NCI-H146 (cell line): Measurements from ENCODE around the gene PRR12.
A peak's percentile ranks its signal among the peaks of the same experiment; 100 is the strongest.

Experiments
- DNase-seq: peaks from one replicate; lab custom pipeline; 2025; lab: John Stamatoyannopoulos, UW

The PRR12 gene

DNA sequence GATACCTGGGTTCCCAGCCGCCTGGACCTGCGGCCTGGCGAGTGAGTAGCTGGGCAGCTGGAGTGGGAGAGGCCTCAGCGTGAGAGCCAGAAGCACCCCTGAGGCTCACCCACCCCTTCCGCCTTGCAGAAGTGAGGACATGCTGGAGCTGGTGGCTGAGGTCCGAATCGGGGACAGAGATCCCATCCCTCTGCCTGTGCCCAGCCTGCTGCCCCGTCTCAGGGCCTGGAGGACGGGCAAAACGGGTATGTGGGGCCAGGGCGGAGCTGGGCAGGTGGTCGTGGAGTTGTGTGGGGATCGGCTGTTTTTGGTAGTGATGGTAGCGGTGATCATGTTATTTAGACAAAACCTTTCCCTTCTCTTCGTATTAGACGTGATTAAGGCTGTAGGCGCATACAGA lies 55.6 kb downstream of the PRR12 start:
- DNase-seq, result no peak

DNA sequence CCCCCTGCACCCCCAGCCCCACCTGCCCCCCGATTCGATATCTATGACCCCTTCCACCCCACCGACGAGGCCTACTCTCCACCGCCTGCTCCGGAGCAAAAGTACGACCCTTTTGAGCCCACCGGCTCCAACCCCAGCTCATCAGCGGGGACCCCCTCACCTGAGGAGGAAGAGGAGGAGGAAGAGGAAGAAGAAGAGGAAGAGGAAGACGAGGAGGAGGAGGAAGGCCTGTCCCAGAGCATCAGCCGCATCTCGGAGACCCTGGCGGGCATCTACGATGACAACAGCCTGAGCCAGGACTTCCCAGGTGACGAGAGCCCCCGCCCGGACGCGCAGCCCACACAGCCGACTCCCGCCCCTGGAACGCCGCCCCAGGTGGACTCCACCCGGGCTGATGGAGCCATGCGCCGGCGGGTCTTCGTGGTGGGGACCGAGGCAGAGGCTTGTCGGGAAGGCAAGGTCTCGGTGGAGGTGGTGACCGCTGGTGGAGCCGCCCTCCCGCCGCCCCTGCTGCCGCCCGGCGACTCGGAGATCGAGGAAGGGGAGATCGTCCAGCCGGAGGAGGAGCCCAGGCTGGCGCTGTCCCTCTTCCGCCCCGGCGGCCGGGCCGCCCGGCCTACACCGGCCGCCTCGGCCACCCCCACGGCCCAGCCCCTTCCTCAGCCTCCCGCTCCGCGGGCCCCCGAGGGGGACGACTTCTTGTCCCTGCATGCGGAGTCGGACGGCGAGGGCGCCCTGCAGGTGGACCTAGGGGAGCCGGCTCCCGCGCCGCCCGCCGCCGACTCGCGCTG lies 60.2 kb downstream of the PRR12 start:
- DNase-seq, result no peak

DNA sequence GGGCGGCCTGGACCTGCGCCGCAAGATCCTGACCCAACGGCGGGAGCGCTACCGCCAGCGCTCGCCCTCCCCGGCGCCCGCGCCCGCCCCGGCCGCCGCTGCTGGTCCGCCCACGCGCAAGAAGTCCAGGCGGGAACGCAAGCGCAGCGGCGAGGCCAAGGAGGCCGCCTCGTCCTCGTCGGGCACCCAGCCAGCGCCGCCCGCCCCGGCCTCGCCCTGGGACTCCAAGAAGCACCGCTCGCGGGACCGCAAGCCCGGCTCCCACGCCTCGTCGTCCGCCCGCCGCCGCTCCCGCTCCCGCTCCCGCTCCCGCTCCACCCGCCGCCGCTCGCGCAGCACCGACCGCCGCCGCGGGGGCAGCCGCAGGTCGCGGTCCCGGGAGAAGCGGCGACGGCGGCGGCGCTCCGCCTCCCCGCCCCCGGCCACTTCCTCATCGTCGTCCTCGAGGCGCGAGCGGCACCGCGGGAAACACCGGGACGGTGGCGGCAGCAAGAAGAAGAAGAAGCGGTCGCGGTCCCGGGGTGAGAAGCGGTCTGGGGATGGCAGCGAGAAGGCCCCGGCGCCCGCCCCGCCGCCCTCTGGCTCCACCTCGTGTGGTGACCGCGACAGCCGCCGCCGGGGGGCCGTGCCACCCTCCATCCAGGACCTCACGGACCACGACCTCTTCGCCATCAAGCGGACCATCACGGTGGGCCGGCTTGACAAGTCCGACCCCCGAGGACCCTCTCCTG lies 61.0 kb downstream of the PRR12 start:
- DNase-seq, result no peak

DNA sequence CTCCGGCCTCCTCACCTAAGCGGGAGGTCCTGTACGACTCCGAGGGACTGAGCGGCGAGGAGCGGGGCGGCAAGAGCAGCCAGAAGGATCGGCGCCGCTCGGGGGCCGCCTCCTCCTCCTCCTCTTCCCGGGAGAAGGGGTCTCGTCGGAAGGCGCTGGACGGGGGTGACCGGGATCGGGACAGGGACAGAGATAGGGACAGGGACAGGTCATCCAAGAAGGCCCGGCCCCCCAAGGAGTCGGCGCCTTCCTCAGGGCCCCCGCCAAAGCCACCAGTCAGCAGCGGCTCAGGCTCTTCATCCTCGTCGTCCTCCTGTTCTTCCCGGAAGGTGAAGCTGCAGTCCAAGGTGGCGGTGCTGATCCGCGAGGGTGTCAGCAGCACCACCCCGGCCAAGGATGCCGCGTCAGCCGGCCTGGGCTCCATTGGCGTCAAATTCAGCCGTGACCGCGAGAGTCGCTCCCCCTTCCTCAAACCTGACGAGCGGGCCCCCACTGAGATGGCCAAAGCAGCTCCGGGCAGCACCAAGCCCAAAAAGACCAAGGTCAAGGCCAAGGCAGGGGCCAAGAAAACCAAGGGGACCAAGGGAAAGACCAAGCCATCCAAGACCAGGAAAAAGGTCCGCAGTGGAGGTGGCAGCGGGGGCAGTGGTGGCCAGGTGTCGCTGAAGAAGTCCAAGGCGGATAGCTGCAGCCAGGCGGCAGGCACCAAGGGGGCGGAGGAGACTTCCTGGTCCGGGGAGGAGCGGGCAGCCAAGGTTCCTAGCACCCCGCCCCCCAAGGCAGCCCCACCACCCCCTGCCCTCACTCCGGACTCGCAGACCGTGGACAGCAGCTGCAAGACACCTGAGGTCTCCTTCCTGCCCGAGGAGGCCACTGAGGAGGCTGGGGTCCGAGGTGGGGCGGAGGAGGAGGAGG lies 61.8 kb downstream of the PRR12 start:
- no peak for DNase-seq

DNA sequence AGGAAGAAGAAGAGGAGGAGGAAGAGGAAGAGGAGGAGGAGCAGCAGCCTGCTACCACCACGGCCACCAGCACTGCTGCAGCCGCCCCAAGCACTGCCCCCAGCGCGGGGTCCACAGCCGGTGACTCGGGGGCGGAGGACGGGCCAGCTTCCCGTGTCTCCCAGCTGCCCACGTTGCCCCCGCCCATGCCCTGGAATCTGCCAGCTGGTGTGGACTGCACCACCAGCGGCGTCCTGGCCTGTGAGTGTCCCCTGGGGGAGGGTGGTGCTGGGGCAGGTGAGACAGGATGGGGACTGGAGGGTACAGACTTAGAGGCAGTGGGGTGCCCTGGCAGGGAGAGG lies 62.5 kb downstream of the PRR12 start:
- DNase-seq, result no peak

DNA sequence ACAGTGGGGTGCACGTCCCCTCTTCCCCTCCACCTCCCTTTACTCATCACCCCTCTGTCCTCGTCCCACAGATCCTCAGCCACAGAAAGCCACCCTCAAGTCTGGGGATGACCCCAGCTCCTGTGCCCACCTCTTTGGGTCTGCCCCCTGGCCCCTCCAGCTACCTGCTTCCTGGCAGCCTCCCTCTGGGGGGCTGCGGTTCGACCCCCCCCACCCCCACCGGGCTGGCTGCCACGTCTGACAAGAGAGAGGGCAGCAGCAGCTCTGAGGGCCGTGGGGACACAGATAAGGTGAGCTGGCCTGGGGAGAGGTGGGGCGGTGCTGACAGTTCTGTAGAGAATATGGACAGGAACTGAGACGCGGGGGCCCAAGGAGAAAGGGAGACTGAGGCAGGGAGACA lies 63.6 kb downstream of the PRR12 start:
- DNase-seq, result no peak

DNA sequence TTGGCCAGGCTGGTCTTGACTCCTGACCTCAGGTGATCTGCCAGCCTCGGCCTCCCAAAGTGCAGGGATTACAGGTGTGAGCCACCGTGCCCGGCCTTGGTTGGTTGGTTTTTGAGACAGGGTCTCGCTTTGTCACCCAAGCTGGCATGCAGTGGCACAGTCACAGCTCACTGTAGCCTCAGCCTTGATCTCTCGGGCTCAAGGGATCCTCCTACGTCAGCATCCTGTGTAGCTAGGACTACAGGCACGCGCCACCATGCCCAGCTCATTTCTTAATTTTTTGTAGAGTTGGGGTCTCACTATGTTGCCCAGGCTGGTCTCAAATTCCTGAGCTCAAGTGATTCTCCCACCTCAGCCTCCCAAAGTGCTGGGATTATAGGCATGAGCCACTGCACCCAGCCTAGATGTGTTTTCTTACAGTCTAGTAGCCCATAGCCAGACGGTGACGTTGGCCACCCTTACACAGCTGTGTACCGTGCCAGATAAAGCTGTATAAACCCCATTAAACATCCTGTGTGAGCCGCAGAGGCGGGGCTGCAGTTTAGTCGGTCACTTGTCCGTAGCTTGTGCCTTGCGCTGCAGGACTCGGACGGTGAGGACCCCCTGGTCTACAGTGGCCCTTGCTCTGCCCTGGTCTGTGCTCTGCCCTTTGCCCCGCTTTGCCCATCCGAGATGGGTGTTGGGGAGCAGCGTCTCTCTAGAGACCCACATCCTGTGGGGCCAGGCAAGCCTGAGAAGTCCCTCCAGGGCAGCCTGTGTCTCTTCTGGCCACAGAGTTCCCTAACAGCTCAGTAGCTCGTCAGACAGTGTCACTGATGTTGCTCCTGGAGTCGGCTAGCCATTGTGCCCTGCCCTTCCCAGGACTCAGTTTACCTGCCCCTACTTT lies 64.8 kb downstream of the PRR12 start:
- DNase-seq, result no peak

DNA sequence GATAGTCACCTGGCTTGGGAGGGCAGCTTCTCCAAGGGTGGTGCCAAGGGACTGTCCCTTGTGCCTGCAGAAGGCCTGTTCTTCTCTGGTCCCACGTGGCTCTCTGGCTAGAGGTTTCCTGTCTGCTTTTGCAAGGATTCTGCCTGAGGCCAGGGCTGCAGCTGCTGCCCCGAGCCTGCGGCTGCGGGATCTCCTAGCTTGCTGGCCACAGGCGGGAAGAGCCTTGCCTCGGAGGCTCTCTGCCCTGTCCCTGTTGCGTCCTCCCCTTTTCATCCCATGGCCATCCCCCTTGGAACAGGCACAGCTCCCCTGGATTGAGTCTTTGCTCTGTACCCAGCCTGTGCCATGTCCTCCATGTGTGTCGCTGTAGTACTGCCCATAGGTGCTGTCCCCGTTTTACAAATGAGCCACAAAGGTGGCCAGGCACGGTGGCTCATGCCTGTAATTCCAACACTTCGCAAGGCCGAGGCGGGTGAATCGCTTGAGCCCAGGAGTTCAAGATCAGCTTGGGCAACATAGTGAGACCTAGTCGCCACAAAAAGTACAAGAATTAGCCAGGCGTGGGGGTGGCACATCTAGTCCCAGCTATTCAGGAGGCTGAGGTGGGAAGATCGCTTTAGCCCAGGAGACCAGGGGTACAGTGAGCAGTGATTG lies 65.6 kb downstream of the PRR12 start:
- DNase-seq, result no peak

DNA sequence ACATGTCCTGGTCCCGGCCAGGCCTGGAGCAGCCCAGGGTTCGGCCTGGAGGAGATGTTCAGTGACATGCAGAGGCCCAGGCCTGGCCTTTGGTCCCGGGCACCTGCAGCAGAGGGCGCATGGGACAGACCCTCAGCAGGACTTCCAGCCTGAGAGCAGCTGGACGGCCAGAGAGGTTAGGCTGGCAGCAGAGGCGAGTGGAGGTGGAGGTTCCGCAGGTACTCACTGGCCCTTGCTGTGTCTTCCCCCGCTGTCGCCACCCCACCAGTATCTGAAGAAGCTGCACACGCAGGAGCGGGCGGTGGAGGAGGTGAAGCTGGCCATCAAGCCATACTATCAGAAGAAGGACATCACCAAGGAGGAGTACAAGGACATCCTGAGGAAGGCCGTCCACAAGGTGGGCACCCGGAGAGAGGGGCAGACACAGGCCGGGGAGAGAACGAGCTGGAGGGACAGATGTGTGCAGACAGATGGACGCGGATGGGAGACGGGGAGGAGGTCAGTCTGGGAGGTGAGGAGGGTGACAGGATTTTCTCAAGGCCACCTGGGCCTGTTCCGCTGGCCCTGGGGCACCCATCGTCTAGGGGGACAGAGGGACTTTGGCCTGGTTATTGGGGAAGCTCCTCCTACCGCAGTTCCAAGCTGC lies 66.6 kb downstream of the PRR12 start:
- DNase-seq, result no peak

DNA sequence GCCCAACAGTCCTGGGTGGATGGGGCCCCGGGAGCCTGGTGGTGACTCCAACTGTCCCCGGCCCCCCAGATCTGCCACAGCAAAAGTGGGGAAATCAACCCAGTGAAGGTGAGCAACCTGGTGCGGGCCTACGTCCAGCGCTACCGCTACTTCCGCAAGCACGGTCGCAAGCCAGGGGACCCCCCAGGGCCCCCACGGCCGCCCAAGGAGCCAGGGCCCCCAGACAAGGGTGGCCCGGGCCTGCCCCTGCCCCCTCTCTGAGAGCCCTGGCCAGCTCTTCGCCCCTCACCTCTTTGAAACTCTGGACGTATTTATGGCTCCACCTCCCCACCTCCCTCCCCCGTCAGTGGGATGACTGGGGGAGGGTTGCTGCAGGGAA lies 67.1 kb downstream of the PRR12 start:
- no peak for DNase-seq

DNA sequence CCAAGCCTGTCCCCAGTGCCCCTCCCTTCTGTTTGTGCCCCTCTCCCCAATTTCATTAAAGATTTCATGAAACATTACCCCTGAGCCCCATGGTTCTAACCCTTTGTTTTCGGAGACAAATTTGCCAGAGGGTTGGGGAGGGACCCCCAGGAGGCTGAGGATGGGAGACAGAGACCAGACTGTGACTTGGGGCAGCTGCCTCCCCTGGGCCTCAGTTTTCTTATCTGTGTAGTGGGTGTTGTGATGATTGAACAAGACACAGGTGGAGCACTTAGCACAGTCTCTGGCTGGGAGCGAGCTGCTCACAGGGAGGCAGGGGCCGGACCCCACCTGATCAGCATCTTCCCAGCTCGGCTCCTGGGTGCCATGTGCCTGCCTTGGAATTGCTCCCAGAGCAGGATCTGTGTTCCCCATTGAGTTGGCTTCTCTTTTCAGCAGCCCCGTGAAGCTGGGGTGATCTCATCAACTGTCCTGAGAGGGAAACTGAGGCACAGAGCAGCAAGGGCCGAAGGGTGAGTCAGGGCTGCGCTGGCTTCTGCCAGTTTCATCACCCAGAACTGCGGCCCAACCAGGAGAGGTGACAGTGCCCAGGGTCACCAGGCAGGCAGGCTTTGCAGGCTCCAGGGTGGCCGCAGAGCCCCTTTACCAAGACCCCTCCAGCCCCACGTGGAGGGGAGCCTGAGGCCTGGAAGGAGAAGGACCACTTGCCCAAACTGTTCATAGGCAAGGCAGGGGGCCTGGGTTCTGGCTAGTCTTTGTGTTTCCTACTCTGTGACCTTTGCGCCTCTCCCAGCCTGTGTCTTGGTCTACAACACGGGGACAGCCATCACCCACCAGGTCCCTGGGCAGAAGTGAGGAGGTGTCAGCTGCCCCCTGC lies 67.8 kb downstream of the PRR12 start:
- no peak for DNase-seq

DNA sequence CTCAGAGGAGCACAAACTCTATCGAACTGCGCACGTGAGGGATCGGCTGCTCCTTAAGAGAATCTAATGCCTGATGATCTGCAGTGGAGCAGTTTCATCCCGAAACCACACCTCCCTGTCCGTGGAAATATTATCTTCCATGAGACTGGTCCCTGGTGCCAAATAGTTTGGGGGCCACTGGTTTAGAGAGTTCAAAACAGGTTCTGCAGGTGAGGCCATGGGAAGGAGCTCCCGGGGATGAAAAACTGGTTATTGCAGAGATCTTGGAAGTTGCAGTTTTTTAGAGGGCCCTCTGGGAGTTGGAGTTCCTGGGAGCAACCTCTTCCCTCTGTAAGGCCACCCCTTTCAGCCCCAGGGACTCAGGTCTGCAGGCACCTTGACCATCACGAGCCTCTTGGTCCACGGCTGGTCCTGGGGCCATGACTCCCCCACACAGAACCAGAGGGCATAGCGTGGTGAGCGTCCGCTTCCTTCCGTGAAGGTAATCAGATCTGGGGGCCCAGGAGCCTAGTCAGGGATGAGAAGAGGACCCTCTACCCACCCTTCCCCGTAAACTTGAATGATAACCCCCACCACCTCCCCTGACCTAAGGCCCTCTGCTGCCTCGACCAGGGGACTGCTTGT lies 69.5 kb downstream of the PRR12 start:
- DNase-seq, result no peak

DNA sequence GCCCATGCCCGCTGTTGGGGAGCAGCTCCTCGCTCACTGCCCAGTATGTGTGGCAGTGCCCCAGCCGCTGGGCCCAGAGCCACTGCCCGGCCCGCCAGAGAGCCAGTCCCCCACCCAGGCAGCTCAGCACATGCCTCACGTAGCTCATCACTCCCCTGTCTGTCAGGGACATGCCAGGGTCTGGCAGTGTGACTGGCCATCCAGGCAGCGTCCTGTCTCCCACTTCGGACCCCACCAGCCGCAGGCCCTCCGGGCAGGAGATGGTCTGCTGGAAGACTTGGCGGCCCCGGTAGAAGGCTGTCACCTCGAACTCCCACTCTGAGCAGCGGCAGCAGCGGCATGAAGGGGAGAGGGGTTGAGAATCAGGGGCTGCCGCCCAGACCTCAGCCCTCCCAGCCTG lies 71.0 kb downstream of the PRR12 start:
- DNase-seq, result no peak

DNA sequence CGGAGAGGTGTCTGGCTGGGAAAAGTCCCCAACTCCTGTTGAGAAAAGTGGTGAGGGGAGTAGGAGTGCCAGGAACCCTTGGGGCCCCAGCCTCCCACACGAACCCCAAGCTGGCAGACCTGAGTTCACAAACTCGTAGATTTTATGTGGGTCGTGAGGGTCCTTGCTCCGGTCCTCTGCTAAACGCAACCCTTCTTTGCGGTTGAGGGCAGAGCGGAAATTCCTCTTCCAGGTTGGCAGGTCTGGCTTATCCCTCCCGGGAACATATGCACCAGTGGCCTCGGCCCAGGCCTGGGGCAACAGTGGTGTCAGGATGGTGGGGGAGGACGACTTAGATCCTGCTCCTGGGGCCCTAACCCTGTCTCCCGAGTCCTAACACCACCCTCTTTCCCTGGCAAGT lies 72.2 kb downstream of the PRR12 start:
- DNase-seq, result no peak

DNA sequence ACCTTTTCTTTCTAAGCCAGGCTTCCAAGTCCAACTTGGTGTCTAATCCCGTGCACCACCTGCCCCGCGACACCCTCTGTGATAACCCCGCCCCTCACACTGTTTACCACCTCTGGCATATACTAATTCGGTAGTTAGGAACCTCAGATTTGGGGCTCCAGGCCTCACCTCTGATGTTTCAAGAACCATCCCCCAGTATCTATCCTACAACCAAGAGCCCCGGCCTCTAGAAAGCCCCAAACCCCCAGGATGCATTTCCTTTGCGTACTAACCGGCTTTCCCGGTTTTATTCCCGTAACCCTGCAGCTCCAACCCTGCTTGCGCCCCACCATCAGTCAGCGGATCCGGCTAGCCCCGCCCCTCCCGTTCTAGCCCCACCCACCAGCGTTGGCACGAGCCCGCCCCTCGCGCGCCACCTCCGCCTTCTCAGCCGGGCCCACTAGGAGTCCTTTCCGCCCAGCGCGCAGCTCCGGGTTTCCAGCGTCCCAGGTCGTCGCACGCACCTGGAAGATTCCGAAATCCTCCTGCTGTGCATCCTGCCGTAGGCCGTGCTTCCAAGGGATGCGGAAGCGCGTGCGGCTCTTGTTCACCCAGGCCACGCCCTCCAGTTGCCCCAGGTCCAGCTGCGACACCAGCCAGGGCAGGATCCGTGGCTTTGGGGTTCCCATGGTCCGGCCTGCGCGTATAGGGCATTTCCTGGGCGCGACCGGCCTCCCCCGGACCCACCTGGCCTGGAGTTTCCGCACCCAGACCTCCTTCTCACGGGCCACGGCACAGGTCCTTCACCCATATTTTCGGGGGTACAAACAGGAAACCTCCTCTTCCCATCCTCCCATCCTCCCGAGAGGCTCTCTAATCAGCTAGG lies 73.4 kb downstream of the PRR12 start:
- peak; percentile 96 for DNase-seq

DNA sequence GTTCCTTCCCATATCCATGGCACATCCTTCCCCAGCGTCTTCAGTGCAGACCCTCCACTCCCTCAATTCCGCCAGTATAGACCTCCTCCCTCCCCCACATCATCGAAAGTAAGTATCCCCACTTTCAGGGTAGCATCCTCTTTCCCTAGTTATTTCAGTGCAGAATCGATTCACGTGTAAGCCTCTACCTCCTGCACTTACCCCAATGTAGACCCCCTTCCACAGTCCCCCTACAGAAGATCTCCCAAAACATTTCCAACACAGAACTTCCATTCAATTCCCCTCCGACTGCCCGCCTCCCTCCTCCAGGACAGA lies 74.0 kb downstream of the PRR12 start:
- no peak for DNase-seq

DNA sequence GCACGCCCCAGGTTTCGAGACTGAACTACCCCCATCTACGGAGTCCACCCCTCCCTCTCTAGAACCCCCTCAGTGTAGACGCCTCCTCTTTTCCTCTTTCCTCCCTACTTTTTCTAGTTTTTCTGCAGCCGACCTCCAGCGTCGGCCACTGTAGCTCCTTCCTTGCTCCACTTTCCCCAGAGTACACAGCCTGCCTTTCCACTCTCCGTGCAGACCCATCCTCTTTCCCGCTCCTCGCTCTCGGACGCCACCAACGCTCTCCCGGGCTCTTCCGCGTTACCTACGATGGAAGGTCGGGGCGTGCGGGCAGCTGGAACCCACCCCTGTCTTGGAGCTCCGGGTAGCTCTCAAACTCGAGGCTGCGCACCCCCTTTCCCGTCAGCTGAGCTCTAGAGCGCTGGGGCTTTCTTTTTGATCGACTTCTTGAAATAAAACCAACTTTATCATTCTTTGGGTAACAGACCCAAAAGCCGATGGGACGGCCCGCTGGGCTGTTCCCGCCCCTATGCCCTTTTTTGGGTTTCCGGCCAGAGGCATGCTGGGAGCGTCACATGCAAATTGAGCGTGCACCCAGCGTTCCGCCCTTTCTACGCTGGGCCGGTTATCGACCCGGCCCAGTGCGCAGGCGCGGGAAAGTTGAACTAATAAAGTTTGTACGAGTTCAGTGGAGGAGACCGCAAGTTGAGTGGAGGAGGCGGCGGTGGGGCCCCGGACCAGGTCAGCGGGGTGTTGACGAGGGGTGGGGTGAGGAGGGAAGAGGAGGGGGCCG lies 74.6 kb downstream of the PRR12 start, which contains the start of the genes BCL2L12 and IRF3:
TSS of gene BCL2L12 (plus strand) at position 583 of the 769 bp plus-strand sequence. CDS start 760 bp downstream, outside the sequence.
TSS of gene IRF3 (minus strand) at position 507 of the 769 bp plus-strand sequence. CDS start 1,019 bp downstream, outside the sequence.
- peak; percentile 92 for DNase-seq
